RKO (cell line): ENCODE data around the gene ZNF467.

ENCODE experiments used
- DNase-seq: peaks from one replicate; pipeline ENCODE4 v3.0.0-alpha.2; 2016; ENCODE audit warnings: low spot score

ZNF467 gene

GRCh38 chr7:149770728-149771636 is 2.4 kb downstream of the ZNF467 start:
- no peak for DNase-seq

- DNase-seq, result no peak
These were observed 3.5 kb downstream of the ZNF467 start for GRCh38 chr7:149769915-149770314.

DNA sequence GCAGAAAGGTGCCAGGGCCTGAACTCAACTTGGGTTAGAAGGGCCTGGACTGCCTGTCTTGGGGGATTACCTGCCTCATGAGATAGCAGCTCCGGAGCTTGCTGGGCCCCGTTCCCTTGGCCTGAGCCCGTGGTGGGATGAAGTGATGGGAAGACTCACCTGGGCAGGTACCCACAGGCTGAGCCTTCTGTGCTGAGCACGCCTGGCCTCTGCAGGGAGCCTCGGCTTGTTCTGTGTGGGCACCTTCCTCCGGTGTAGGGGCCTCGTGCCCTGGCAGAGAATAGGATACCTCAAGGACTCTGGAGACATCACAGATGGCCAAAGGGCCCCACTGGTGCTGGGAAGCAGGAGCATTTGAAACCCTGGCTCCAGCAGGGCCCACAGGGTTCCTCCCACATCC is 4.5 kb downstream of the ZNF467 start:
- no peak for DNase-seq

DNA sequence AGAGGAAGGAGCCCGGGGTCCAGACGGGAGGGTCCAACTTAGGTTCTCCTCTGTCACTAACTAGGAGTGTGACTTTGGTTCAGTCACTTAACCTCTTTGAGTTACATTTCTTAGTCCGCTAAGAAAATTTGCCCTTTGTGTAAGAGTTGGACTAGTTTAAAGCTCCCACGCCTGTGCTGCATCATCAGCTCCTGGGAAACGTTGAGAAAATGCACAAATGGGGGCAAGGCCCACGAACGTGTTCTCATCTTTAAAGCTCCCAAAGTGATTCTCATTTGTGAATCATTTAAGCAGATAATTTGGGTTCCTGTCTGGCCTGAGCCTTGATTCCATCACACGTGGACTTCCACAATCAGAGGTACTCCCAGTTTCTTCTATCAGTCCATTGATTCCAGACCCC is 6.3 kb downstream of the ZNF467 start:
- DNase-seq, result no peak

DNA sequence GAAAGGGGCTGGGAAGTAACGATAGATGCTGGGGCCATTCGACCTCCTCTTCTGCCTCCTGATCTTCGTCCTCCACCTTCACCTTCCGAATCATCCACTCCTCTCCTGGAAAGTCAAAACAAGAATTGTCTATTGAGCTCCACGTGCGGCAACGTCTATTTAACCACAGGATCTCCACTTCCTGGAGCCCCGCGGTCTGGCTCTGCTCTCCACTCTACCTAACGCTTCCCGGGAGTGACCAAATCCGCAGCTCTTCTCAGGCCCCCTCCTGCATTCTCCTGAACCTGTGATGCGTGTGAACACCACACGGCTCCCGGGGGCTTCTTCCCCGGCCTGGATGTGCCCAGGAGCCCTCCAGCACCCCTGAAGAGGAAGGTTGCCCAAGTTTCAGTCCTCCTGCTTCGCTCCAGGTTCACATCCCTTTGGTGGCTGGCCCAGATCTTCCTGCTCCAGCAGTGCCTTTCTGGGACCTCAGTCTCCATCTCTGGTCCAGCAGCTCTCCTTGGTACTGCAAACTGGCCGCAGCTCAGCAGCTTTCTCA is 7.2 kb downstream of the ZNF467 start:
- DNase-seq, result no peak

DNA sequence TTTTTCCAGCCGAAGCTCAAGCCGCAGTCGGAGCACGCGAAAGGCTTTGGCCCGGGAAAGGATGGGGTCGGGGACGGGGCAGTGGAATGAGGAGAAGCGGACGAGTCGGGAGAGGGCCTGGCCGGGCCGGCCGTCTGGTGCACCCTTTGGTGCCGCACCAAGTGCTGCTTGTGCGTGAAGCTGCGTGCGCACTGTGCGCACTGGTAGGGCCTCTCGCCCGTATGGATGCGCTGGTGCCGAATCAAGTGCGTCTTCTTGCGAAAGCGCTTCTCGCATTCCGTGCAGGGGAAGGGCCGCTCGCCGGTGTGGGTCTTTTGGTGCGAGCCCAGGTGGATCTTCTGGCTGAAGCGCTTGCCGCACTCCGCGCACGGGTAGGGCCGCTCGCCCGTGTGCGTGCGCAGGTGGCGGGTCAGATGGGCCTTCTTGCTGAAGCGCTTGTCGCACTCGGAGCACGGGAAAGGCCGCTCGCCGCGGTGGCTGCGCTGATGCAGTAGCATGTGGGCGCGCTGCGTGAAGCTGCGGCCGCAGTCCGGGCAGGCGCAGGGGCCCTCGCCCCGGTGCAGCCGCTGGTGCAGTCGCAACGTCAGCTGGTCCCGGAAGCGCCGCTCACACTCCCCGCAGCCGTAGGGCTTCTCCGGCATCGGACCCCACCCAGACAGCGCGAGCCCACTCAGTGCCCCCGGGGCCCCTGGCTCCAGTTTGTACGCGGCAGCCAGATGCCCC is 7.8 kb downstream of the ZNF467 start:
- no peak for DNase-seq

DNA sequence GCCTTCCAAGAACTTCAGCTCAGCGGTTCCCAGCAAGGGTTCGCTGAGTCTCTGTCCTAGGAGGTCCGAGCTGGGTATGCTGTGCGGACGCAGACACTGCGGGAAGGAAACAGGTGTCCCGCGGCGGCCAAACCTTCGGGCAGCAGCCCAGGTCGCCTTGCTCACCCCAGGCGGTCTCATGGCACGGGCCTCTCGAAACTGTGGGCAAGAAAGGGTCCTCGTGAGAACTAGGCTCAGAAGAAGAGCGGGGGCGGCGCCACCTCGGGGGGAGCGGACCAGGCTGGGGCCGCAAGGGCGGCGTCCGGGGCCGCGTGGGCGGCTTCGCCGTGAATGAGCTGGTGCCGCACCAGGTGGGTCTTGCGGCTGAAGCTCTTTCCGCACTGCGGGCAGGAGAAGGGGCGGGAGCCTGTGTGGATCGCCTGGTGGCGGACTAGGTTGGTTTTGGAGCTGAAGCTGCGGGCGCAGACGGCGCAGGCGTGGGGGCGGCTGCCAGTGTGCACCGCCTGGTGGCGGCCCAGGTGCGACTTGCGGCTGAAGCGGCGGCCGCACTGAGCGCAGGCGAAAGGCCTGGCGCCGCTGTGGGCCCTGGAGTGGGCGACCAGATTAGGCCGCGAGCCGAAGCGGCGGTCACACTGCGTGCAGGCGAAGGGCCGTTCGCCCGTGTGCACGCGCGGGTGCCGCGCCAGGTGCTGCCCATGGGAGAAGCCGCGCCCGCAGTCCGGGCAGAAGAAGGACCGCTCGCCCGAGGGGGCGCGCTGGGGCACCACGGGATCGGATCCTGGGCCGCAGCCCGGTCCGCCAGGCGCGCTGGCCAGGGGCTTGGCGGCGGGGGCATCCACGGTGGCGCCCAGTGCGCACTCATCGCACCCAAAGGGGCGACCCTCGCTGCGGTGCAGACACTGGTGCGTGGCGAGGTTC is 8.6 kb downstream of the ZNF467 start:
- DNase-seq, result no peak

DNA sequence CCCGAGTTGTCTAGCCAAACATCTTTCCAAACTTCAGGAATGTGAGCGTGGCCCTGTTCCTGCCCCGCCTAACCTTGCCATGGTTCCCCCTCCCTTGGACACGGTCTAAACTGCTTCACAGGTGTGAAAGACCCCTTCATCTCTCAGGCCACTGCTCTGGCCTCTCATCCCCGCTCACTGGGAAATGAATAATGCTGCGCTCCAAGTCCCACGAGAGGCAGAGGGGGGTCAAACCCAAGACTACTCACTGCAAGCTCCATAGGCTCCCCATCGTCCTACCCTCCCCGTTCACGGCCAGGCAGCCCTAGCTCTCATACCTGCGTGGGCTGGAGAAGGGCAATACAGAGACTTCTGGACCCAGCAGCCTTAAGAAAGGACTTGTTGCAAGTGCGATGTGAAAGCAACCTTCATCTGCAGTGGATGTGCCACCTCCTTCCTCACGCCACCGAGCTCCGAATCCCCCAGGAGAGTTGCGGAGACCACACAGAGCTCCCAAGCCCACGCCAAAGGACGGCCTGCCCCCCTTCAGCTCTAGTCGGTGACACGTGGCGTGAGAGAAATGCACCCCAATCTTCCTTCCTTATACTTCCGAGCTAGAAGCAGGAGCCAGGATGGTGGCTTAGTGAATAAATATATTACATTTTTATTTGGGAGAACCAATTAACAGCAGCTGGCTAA is 9.7 kb downstream of the ZNF467 start:
- no peak for DNase-seq

DNA sequence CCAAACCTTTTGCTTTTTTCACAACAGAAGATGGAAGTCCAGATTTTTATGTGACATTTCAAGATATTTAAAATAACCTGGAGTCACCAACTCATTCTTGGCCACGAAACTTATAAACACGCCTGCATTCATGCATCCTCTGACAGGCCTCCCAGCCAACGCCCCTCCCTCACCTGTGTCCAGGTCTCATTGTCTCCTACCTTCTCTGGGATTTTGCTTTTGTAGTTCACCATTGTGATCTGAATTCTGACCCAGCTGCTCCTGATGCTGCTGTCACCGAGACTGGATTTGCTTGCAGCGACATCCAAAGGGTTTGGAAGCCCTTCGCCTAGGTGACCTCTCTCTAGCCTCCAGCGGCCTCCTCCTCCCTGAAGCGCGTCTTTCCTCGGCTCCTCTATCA is 10.8 kb downstream of the ZNF467 start:
- no peak for DNase-seq

DNA sequence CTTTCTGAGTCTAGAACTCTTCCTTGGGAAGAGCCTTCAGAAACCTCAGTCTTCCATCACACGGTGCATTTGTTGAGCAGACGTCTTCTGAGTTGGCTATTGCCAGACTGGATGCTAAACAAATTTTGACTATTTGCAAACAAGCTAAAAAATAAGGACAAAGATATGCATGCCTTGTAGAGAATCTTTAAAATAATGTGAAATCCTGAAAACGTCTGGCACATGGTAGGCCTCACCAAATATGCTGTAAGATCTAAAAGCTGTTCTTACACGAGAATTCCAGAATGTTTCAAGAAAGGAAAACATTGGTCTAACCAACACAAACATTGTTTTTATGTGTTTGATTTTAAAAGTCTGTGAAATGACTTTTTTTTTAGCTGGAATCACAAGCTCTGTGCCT is 11.3 kb downstream of the ZNF467 start:
- DNase-seq, result no peak

GRCh38 chr7:149761307-149761706 is 12.1 kb downstream of the ZNF467 start:
- no peak for DNase-seq

DNA sequence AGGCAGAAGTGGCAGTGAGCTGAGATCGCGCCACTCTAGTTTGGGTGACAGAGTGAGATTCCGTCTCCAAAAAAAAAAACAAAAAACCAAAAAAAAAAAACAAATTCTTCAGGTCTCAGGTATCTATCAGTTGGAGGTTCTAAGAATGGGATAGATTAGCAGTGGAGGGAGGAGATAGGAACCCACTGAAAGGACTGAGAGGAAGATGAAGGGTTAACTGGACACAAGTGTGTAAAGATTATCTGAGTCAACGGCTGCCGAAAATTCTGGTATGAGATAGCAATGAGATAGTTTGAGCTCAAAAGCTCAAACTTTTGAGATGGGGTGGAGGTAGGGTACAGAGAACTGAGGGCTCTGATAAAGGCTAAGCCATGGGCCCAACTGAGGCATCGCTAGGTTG is 12.8 kb downstream of the ZNF467 start:
- DNase-seq, result no peak

DNA sequence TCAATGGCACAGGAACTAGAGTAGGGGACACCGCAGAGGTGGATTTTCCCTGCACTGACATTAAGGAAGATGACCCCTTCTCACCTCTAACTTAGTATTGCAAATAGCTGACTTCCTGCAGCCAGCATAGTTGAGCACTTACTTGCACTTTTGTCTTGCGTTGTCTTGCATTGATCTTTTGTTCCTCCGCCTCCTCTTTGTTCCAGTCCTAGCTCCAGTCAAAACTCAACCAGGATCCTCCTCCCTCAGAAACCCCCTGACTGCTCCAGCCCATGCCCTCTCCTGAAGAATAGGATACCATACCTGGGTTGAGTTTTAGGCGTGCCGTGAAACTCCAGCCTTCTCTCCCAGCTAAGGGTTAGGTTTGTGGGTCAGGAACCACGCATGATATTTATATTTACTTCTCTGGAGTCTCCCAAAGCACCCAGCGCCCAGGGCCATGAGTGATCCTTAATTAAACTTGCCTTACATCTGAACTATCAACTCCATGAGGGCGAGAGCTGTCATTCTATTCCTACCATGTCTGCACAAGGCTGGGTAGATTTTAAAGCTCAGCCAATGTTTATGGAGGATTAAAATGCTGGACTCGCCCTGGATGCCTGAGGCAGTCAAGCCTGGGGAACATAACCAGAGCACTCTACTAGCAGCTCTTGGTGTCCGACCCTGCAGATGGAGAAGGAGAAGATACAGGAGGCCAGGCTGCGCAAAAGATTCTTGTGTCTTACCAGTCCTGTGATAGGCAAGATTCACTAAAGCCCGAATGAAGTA is 14.1 kb downstream of the ZNF467 start:
- no peak for DNase-seq

DNA sequence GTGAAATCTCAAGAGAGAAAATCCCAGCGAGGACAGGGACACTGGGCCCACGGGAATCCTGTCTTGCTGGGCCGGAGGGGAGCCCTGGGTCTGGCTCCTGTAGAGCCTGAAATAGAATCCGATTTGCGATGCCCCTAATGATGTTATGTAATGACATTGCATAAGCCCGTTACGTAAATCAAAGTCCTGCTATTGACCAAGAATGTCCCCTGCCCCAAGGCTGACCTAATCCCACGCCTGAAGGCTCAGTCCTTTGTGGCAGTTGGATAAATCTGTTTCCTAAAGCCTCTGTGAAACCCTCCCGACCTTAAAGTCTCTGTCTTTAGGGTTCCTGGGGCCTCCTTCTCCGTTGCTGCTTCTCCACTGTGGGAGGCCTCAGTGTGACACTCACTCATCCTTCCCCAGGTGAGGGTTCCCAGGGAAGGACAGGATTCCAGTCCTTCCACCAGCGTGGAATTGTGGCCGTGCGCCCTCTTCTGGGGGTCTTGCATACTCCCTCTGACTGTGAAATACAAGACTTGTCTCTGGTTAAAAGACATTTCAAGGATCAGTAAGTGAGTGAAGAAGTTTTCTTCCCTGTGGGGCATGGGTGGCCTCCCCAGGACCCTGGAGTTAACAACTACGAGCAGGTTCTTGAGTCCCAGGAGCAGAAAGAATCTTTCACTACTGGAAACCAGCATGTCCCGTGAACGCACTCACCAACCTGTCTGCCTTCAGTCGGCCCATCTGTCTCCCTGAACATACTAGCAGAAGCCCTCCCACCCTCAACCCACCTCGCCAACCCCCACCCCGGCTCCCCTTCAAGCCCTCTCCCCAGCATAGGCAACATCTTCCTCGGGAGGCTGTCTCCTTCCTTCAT is 19.8 kb downstream of the ZNF467 start:
- DNase-seq, result no peak

DNA sequence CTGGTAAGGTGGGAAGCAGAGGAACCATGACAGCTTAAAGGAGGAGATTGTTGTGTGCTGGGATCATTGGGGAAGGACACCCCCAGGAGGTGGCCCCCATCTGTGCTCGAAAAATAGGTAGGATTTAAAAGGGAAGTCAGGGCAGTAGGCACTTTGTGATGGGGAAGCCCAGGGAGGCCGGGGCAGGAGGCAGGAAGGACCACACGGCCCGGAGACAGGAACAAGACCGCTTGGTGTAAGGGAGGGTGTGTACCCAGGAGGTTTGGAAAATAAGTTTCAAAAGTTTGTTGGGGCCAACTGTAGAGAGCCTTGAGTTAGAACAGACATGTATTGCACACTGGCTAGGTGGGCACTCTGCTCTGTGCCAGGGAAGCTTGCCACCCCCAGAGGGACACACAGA is 20.7 kb downstream of the ZNF467 start:
- DNase-seq, result no peak

GRCh38 chr7:149751043-149751775 is 22.2 kb downstream of the ZNF467 start:
- DNase-seq, result no peak

- DNase-seq, result no peak
These were observed 23.1 kb downstream of the ZNF467 start for GRCh38 chr7:149750122-149750845.
